HEK293 (cell line): ENCODE results near the gene ZNF546.

Experiments
- KLF10 ChIP-seq: fragments of 450-650 bp; IDR thresholded peaks from 2 replicates; pipeline ENCODE4 v1.5.1; 2018; ENCODE audit warnings: missing biosample characterization, mild to moderate bottlenecking, missing genetic modification characterization
- PRDM1 ChIP-seq: fragments of 450-650 bp; formaldehyde crosslinking; IDR thresholded peaks from 2 replicates; pipeline ENCODE4; 2016; ENCODE audit warnings: missing biosample characterization, missing genetic modification characterization
- REST ChIP-seq: fragments of 450-650 bp; formaldehyde crosslinking; IDR thresholded peaks from 2 replicates; pipeline ENCODE4 v1.5.1; 2016; ENCODE audit warnings: missing biosample characterization, missing genetic modification characterization
- ZBTB11 ChIP-seq: fragments of 450-650 bp; formaldehyde crosslinking; conservative IDR thresholded peaks from 2 replicates; pipeline ENCODE4 v1.5.1; 2016; ENCODE audit warnings: low read depth, missing biosample characterization, missing genetic modification characterization
- ZNF26 ChIP-seq: fragments of 450-650 bp; formaldehyde crosslinking; IDR thresholded peaks from 2 replicates; pipeline ENCODE4 v1.5.1; 2016; ENCODE audit warnings: missing biosample characterization, missing genetic modification characterization
- ZNF416 ChIP-seq: fragments of 450-650 bp; formaldehyde crosslinking; IDR thresholded peaks from 2 replicates; pipeline ENCODE4 v1.5.1; 2016; ENCODE audit warnings: missing biosample characterization, missing genetic modification characterization
- ZNF560 ChIP-seq: fragments of 450-650 bp; formaldehyde crosslinking; IDR thresholded peaks from 2 replicates; pipeline ENCODE4 v1.5.1; 2017; ENCODE audit warnings: missing biosample characterization, missing genetic modification characterization, borderline replicate concordance
- TF ChIP-seq, protein P1 (sequence below): fragments of 450-650 bp; formaldehyde crosslinking; IDR thresholded peaks from 2 replicates; pipeline ENCODE4 v1.5.1; 2016; ENCODE audit warnings: missing biosample characterization, missing genetic modification characterization
- TF ChIP-seq, protein P2 (sequence below): IDR thresholded peaks from 2 replicates; pipeline ENCODE4 v1.6.1; 2011; ENCODE audit warnings: mild to moderate bottlenecking, low read depth, low read length, borderline replicate concordance

DNA sequence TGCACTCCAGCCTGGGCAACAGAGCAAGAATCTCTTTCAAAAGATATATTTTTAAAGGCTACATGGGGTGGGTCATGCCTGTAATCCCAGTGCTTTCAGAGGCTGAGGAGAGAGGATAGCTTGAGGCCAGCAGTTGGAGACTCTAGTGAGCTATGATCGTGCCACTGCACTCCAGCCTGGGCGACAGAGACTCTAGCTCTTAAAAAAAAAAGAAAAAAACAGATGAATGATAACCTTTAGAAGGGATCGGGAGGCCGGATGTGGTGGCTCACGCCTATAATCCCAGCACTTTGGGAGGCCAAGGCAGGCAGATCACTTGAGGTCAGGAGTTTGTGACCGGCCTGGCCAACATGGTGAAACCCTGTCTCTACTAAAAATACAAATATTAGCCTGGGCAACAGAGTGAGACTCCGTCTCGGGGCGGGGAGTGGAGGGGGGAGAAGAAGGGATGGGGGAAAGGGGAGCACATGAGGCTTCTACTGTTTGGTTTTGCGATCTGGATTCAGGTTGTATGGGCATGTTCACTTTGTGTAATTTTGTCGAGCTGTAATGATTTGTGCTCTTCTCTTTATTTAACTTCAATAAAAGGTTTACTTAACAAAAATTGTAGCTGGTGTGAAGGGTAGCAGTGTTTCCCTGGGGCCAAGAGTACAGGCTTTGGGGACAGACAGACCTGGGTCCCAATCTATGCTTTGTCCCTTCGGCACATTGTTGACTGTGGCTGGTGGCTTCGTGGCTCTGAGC, 27.0 kb upstream of the ZNF546 start:
- TF ChIP-seq ZNF560 (tag by site-specific recombination) (no peak), REST (tag by site-specific recombination) (no peak), ZBTB11 (tag by site-specific recombination) (no peak), ZNF26 (tag by site-specific recombination) (no peak), PRDM1 (no peak), KLF10 (tag by site-specific recombination) (no peak), ZNF416 (no peak)
- TF ChIP-seq, protein P1, sequence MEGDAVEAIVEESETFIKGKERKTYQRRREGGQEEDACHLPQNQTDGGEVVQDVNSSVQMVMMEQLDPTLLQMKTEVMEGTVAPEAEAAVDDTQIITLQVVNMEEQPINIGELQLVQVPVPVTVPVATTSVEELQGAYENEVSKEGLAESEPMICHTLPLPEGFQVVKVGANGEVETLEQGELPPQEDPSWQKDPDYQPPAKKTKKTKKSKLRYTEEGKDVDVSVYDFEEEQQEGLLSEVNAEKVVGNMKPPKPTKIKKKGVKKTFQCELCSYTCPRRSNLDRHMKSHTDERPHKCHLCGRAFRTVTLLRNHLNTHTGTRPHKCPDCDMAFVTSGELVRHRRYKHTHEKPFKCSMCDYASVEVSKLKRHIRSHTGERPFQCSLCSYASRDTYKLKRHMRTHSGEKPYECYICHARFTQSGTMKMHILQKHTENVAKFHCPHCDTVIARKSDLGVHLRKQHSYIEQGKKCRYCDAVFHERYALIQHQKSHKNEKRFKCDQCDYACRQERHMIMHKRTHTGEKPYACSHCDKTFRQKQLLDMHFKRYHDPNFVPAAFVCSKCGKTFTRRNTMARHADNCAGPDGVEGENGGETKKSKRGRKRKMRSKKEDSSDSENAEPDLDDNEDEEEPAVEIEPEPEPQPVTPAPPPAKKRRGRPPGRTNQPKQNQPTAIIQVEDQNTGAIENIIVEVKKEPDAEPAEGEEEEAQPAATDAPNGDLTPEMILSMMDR, result no peak
- TF ChIP-seq, protein P2, sequence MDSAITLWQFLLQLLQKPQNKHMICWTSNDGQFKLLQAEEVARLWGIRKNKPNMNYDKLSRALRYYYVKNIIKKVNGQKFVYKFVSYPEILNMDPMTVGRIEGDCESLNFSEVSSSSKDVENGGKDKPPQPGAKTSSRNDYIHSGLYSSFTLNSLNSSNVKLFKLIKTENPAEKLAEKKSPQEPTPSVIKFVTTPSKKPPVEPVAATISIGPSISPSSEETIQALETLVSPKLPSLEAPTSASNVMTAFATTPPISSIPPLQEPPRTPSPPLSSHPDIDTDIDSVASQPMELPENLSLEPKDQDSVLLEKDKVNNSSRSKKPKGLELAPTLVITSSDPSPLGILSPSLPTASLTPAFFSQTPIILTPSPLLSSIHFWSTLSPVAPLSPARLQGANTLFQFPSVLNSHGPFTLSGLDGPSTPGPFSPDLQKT, result no peak
